Stimulated activated naive CD8-positive, alpha-beta T cell treated with anti-CD3 and anti-CD28 coated beads, Interleukin-15, Interleukin-2, amounts not matched to agents 100 U/mL and 50 U/mL, for 24 hours (primary cell): ENCODE measurements around the gene HSPG2.
A peak's percentile ranks its signal among the peaks of the same experiment; 100 is the strongest.
"Not testable (repeated sequence)": the region's sequence is repeated elsewhere in the genome, so short reads cannot be mapped to it uniquely, and the experiment has no call there.

Experiments used
- ATAC-seq: fragments of 150-1000 bp; cut with Tn5 transposase; one replicate; pipeline ENCODE4 v1.10.0; 2021
- DNase-seq: peaks from one replicate; pipeline ENCODE4 v3.0.0; 2021

HSPG2 gene

GRCh38 chr1:21912038-21912758 lies 24.9 kb downstream of the HSPG2 start:
- no peak for DNase-seq
- ATAC-seq = no peak

- no peak for DNase-seq
- no peak for ATAC-seq
Measured at GRCh38 chr1:21911205-21912001, 25.7 kb downstream of the HSPG2 start.

GRCh38 chr1:21910558-21911204 lies 26.4 kb downstream of the HSPG2 start:
- ATAC-seq (no peak), DNase-seq (no peak)

GRCh38 chr1:21909787-21910503 lies 27.2 kb downstream of the HSPG2 start:
- DNase-seq = peak; percentile 87
- peak; percentile 85 for ATAC-seq

- ATAC-seq = no peak
- DNase-seq = no peak
Measured at GRCh38 chr1:21909286-21909759, 27.8 kb downstream of the HSPG2 start.

GRCh38 chr1:21907737-21908534 lies 29.2 kb downstream of the HSPG2 start:
- ATAC-seq, DNase-seq: not testable (repeated sequence)

GRCh38 chr1:21907079-21907418 lies 30.1 kb downstream of the HSPG2 start:
- no peak for ATAC-seq

GRCh38 chr1:21906173-21907078 lies 30.7 kb downstream of the HSPG2 start:
- DNase-seq = no peak
- ATAC-seq = no peak

More at GRCh38 chr1:21907079-21907418, 30.1 kb downstream of the HSPG2 start:
- DNase-seq = no peak

- peak; percentile 53 for DNase-seq
Measured at GRCh38 chr1:21904704-21905520, 32.2 kb downstream of the HSPG2 start.

GRCh38 chr1:21904454-21904703 lies 32.7 kb downstream of the HSPG2 start:
- ATAC-seq = no peak
- no peak for DNase-seq

More at GRCh38 chr1:21904704-21905520, 32.2 kb downstream of the HSPG2 start:
- peak; percentile 55 for ATAC-seq

GRCh38 chr1:21903638-21904453 lies 33.3 kb downstream of the HSPG2 start:
- DNase-seq = no peak

GRCh38 chr1:21902026-21903012 lies 34.8 kb downstream of the HSPG2 start:
- DNase-seq = no peak
- no peak for ATAC-seq

More at GRCh38 chr1:21903638-21904453, 33.3 kb downstream of the HSPG2 start:
- ATAC-seq = no peak

- DNase-seq (no peak), ATAC-seq (no peak)
Measured at GRCh38 chr1:21901473-21901847, 35.6 kb downstream of the HSPG2 start.

GRCh38 chr1:21900766-21901472 lies 36.2 kb downstream of the HSPG2 start:
- DNase-seq = no peak
- no peak for ATAC-seq

GRCh38 chr1:21899987-21900386 lies 37.1 kb downstream of the HSPG2 start:
- ATAC-seq = no peak
- no peak for DNase-seq

- no peak for ATAC-seq
- DNase-seq = no peak
Measured at GRCh38 chr1:21899267-21899810, 37.8 kb downstream of the HSPG2 start.
